GM23338 (cell line): ENCODE data around the gene ERF. TPM values are rescaled to one million over a fixed set of nuclear protein-coding genes. Genes with fewer than 3 reads are reported as not detected.

Source experiments
- ATAC-seq: fragments of 200-7000 bp; cut with Tn5 transposase; 3 replicates; pipeline ENCODE4 v1.9.1; 2020
- DNase-seq: peaks from one replicate; pipeline ENCODE4 v3.0.0-alpha.2; 2015; ENCODE audit warnings: low spot score
- H2AFZ ChIP-seq: fragments of 200-600 bp; sonication (generic); 2 replicates; pipeline ENCODE4 v1.8.0; 2016; ENCODE audit warnings: antibody characterized with exemption, mild to moderate bottlenecking, moderate library complexity
- H3F3A ChIP-seq: fragments of 200-600 bp; sonication (generic); replicated peaks from 2 replicates; pipeline ENCODE4 v1.8.0; 2017; ENCODE audit warnings: antibody characterized with exemption, mixed run types, low read depth
- H3K27ac ChIP-seq: fragments of 200-600 bp; sonication (generic); 2 replicates; pipeline ENCODE4 v1.6.1; 2016; ENCODE audit warnings: low read depth
- H3K27me3 ChIP-seq: fragments of 200-600 bp; sonication (generic); 2 replicates; pipeline ENCODE4 v1.8.0; 2016; ENCODE audit warnings: mild to moderate bottlenecking, mixed run types, moderate library complexity; ENCODE audit not compliant: insufficient read depth
- H3K36me3 ChIP-seq: fragments of 200-600 bp; sonication (generic); 2 replicates; pipeline ENCODE4 v1.8.0; 2016; ENCODE audit warnings: mild to moderate bottlenecking; ENCODE audit not compliant: insufficient read depth
- H3K4me1 ChIP-seq: fragments of 200-600 bp; sonication (generic); 2 replicates; pipeline ENCODE4 v1.8.0; 2016; ENCODE audit warnings: mild to moderate bottlenecking, moderate library complexity; ENCODE audit not compliant: insufficient read depth
- H3K4me2 ChIP-seq: fragments of 200-600 bp; sonication (generic); 2 replicates; pipeline ENCODE4 v1.7.1; 2017; ENCODE audit warnings: mixed run types
- H3K4me3 ChIP-seq: fragments of 200-600 bp; sonication (generic); 2 replicates; pipeline ENCODE4 v1.6.1; 2016; ENCODE audit warnings: mixed run types
- H3K79me2 ChIP-seq: fragments of 200-600 bp; sonication (generic); replicated peaks from 2 replicates; pipeline ENCODE4 v1.8.0; 2017; ENCODE audit warnings: mild to moderate bottlenecking; ENCODE audit not compliant: insufficient read depth
- H3K9me2 ChIP-seq: fragments of 200-600 bp; sonication (generic); 2 replicates; pipeline ENCODE4 v1.8.0; 2017; ENCODE audit not compliant: insufficient read depth
- H4K20me1 ChIP-seq: fragments of 200-600 bp; sonication (generic); replicated peaks from 2 replicates; pipeline ENCODE4 v1.8.0; 2017; ENCODE audit warnings: mild to moderate bottlenecking; ENCODE audit not compliant: insufficient read depth
- H3K27ac Mint-ChIP-seq: 2 replicates; pipeline ENCODE4 v1.8.0; 2020; ENCODE audit warnings: inconsistent platforms, mild to moderate bottlenecking, moderate library complexity, mixed read lengths
- H3K27me3 Mint-ChIP-seq: 3 replicates; pipeline ENCODE4 v1.8.0; 2022; ENCODE audit warnings: low read depth, mild to moderate bottlenecking, moderate library complexity, mixed read lengths, inconsistent platforms; ENCODE audit not compliant: insufficient read depth, poor library complexity
- H3K36me3 Mint-ChIP-seq: 3 replicates; pipeline ENCODE4 v1.8.0; 2021; ENCODE audit warnings: low read depth, mild to moderate bottlenecking, inconsistent platforms, moderate library complexity, mixed read lengths
- H3K4me1 Mint-ChIP-seq: 3 replicates; pipeline ENCODE4 v1.8.0; 2020; ENCODE audit warnings: mild to moderate bottlenecking, inconsistent platforms, mixed read lengths
- H3K4me3 Mint-ChIP-seq: 3 replicates; pipeline ENCODE4 v1.8.0; 2021; ENCODE audit warnings: moderate library complexity, mild to moderate bottlenecking, inconsistent platforms, mixed read lengths
- H3K9me3 Mint-ChIP-seq: 3 replicates; pipeline ENCODE4 v1.8.0; 2020; ENCODE audit warnings: moderate library complexity, mild to moderate bottlenecking, inconsistent platforms, mixed read lengths
- CTCF ChIP-seq, 2 experiments: fragments of 200-600 bp in 1 of 2; sonication (generic) in 1 of 2; conservative IDR thresholded peaks; 2 replicates each; pipeline versions ENCODE4 v1.5.1 to v1.6.1; 2016 to 2017; ENCODE audit warnings: antibody characterized with exemption in 2 of 2, low read depth in 2 of 2, mild to moderate bottlenecking in 2 of 2, moderate library complexity in 1 of 2
- POLR2AphosphoS5 ChIP-seq: IDR thresholded peaks from 2 replicates; pipeline ENCODE4 v1.6.1; 2016; ENCODE audit warnings: antibody characterized with exemption, low read depth
- REST ChIP-seq: IDR thresholded peaks from one replicate; pipeline ENCODE4 v1.6.1; 2018; ENCODE audit warnings: antibody characterized with exemption; ENCODE audit not compliant: unreplicated experiment
- STAT1 ChIP-seq: IDR thresholded peaks from one replicate; pipeline ENCODE4 v1.6.1; 2016; ENCODE audit warnings: antibody characterized with exemption; ENCODE audit not compliant: unreplicated experiment
- ZNF331 ChIP-seq: fragments of 250-450 bp; sonication (Bioruptor Pico); IDR thresholded peaks from 2 replicates; pipeline ENCODE4 v1.5.0; 2020; ENCODE audit warnings: low read depth, mild to moderate bottlenecking, moderate library complexity
- polyA plus RNA-seq: library from polyadenylated mRNA; unstranded; fragments of >200 nt; fragmentation: Nextera tagmentation; extraction: Ambion mirVana; gene quantifications from 2 replicates; pipeline ENCODE4 v1.2.1, GENCODE V29; 2016
- total RNA-seq: library from RNA; depleted of rRNA; stranded (reverse); fragments of >200 nt; shearing (Covaris generic); gene quantifications from 2 replicates; pipeline ENCODE4 v1.2.3, GENCODE V29; 2014
- TF ChIP-seq, protein P1 (sequence below): fragments of 250-450 bp; sonication (Bioruptor Pico); IDR thresholded peaks from 2 replicates; pipeline ENCODE4 v1.5.0; 2020; ENCODE audit warnings: mild to moderate bottlenecking, moderate library complexity

The ERF gene
- total and polyA plus RNA-seq, 2 experiments from 2014 or later: 29.4 to 49.4 TPM

GRCh38 chr19:42272535-42272897 is 17.6 kb upstream of the ERF start (continued):
- no peak for TF ChIP-seq CTCF (conservative IDR thresholded peaks at IDR 0.05; ENCODE audit: low read depth in 2 of 2)

DNA sequence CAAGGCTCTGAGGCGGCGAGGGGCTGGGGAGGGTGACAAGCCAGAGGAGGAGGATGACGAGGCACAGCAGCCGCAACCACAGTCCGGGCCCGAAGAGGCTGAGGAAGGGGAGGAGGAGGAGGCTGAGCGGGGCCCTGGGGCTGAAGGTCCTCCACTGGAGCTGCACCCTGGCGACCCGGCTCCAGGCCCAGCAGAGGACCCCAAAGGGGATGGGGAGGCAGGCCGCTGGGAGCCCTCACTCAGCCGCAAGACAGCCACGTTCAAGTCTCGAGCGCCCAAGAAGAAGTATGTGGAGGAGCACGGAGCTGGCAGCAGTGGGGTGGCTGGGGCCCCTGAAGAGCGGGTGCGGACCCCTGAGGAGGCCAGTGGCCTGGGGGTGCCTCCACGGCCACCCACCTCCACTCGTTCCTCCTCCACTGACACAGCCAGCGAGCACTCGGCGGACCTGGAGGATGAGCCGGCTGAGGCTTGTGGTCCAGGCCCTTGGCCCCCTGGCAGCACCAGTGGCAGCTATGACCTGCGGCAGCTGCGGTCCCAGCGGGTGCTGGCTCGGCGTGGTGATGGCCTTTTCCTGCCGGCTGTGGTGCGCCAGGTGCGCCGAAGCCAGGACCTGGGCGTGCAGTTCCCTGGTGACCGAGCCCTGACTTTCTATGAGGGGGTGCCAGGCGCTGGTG is 17.1 kb upstream of the ERF start:
- H3K36me3 Mint-ChIP-seq: peaks cover 13% of the 10 kb centered on the region; the same call in 2 of the 3 replicates
- Histone ChIP-seq H3K9me2 (no peaks in the 10 kb centered on the region), H3K27ac (no peak overlapping the region), H2AFZ (no peak overlapping the region), H3K27me3 (peaks cover 7% of the 10 kb centered on the region; the same call in 1 of the 2 replicates), H3K4me1 (peaks cover 9% of the 10 kb centered on the region; the same call in 1 of the 2 replicates), H3F3A (0 out of 2 replicates have a peak, but pooled peaks cover 4% of the 10 kb centered on the region), H3K79me2 (peaks cover 6% of the 10 kb centered on the region; the same call in 1 of the 2 replicates), H3K4me2 (no peak overlapping the region), H4K20me1 (0 out of 2 replicates have a peak, but pooled peaks cover 3% of the 10 kb centered on the region), H3K4me3 (no peak overlapping the region), H3K36me3 (no peaks in the 10 kb centered on the region)
- peaks cover 27% of the 10 kb centered on the region for H3K4me1 Mint-ChIP-seq
- ATAC-seq: no peak
- H3K9me3 Mint-ChIP-seq: no peaks in the 10 kb centered on the region; the same call in 2 of the 3 replicates
- no peak for DNase-seq
- H3K27ac Mint-ChIP-seq: no peak overlapping the region
- TF ChIP-seq ZNF331 (CRISPR knock-in tag) (no peak), CTCF (conservative IDR thresholded peaks at IDR 0.05; ENCODE audit: low read depth in 2 of 2) (no peak), POLR2AphosphoS5 (no peak), REST (no peak), STAT1 (no peak)
- TF ChIP-seq, protein P1, sequence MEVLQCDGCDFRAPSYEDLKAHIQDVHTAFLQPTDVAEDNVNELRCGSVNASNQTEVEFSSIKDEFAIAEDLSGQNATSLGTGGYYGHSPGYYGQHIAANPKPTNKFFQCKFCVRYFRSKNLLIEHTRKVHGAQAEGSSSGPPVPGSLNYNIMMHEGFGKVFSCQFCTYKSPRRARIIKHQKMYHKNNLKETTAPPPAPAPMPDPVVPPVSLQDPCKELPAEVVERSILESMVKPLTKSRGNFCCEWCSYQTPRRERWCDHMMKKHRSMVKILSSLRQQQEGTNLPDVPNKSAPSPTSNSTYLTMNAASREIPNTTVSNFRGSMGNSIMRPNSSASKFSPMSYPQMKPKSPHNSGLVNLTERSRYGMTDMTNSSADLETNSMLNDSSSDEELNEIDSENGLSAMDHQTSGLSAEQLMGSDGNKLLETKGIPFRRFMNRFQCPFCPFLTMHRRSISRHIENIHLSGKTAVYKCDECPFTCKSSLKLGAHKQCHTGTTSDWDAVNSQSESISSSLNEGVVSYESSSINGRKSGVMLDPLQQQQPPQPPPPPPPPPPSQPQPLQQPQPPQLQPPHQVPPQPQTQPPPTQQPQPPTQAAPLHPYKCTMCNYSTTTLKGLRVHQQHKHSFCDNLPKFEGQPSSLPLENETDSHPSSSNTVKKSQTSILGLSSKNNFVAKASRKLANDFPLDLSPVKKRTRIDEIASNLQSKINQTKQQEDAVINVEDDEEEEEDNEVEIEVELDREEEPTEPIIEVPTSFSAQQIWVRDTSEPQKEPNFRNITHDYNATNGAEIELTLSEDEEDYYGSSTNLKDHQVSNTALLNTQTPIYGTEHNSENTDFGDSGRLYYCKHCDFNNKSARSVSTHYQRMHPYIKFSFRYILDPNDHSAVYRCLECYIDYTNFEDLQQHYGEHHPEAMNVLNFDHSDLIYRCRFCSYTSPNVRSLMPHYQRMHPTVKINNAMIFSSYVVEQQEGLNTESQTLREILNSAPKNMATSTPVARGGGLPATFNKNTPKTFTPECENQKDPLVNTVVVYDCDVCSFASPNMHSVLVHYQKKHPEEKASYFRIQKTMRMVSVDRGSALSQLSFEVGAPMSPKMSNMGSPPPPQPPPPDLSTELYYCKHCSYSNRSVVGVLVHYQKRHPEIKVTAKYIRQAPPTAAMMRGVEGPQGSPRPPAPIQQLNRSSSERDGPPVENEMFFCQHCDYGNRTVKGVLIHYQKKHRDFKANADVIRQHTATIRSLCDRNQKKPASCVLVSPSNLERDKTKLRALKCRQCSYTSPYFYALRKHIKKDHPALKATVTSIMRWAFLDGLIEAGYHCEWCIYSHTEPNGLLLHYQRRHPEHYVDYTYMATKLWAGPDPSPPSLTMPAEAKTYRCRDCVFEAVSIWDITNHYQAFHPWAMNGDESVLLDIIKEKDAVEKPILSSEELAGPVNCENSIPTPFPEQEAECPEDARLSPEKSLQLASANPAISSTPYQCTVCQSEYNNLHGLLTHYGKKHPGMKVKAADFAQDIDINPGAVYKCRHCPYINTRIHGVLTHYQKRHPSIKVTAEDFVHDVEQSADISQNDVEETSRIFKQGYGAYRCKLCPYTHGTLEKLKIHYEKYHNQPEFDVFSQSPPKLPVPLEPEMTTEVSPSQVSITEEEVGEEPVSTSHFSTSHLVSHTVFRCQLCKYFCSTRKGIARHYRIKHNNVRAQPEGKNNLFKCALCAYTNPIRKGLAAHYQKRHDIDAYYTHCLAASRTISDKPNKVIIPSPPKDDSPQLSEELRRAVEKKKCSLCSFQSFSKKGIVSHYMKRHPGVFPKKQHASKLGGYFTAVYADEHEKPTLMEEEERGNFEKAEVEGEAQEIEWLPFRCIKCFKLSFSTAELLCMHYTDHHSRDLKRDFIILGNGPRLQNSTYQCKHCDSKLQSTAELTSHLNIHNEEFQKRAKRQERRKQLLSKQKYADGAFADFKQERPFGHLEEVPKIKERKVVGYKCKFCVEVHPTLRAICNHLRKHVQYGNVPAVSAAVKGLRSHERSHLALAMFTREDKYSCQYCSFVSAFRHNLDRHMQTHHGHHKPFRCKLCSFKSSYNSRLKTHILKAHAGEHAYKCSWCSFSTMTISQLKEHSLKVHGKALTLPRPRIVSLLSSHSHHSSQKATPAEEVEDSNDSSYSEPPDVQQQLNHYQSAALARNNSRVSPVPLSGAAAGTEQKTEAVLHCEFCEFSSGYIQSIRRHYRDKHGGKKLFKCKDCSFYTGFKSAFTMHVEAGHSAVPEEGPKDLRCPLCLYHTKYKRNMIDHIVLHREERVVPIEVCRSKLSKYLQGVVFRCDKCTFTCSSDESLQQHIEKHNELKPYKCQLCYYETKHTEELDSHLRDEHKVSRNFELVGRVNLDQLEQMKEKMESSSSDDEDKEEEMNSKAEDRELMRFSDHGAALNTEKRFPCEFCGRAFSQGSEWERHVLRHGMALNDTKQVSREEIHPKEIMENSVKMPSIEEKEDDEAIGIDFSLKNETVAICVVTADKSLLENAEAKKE (CRISPR knock-in tag): no peak
- no peak overlapping the region for H3K4me3 Mint-ChIP-seq
- peaks cover 3% of the 10 kb centered on the region for H3K27me3 Mint-ChIP-seq
